ENCODE results near the gene CARNS1. TPM values are rescaled to one million over a fixed set of nuclear protein-coding genes. Genes with fewer than 3 reads are reported as not detected.

The CARNS1 gene
- total RNA-seq, 1 donor from 2014 or later = 2.7 TPM

DNA sequence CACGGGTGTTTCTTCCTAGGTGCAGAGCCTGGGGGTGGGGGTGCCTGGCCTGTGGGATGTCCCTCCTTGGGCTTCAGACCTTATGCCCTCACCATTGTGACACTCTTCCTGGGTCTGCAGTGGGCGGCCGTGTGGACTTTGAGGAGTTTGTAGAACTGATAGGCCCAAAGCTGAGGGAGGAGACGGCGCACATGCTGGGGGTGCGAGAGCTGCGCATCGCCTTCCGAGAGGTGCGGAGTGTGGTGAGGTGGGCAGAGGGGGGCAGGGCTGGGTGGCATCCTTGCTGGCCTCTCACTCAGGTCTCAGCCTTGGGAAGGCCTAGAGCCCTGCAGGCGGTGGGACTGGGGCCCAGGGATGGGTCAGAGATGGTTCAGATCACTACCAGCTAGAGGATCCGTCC is 42.0 kb downstream of the CARNS1 start:
- no peak for DNase-seq
- Histone ChIP-seq H3K4me3 (no peak overlapping the region), H3K27ac (no peak overlapping the region), H3K9me3 (no peaks in the 10 kb centered on the region), H3K4me1 (no peaks in the 10 kb centered on the region), H3K27me3 (no peaks in the 10 kb centered on the region), H3K36me3 (no peaks in the 10 kb centered on the region)
- ATAC-seq = no peak
- intact Hi-C loops (cut with DNase I) = no loop called here
- TF ChIP-seq, protein P1, sequence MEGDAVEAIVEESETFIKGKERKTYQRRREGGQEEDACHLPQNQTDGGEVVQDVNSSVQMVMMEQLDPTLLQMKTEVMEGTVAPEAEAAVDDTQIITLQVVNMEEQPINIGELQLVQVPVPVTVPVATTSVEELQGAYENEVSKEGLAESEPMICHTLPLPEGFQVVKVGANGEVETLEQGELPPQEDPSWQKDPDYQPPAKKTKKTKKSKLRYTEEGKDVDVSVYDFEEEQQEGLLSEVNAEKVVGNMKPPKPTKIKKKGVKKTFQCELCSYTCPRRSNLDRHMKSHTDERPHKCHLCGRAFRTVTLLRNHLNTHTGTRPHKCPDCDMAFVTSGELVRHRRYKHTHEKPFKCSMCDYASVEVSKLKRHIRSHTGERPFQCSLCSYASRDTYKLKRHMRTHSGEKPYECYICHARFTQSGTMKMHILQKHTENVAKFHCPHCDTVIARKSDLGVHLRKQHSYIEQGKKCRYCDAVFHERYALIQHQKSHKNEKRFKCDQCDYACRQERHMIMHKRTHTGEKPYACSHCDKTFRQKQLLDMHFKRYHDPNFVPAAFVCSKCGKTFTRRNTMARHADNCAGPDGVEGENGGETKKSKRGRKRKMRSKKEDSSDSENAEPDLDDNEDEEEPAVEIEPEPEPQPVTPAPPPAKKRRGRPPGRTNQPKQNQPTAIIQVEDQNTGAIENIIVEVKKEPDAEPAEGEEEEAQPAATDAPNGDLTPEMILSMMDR (IDR thresholded peaks at IDR 0.05) = no peak

DNA sequence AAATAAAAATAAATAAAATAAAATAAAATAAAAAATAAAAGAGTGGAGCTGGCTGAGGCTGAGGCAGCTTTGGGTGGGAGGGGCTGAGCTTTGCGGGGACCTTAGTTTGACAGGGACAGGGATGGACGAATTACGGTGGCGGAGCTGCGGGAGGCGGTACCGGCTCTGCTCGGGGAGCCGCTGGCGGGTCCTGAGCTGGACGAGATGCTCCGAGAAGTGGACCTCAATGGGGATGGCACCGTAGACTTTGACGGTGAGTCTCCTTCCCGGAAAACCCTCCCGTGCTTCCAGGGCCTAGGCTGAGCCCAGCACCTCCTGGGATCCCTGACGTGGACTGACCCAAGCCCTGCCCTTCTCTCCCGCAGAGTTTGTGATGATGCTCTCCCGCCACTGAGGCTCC is 42.8 kb downstream of the CARNS1 start:
- H3K27me3 ChIP-seq = no peaks in the 10 kb centered on the region
- ATAC-seq (no peak), DNase-seq (no peak)
- TF ChIP-seq, protein P1 (IDR thresholded peaks at IDR 0.05) = no peak
- H3K4me3 ChIP-seq = no peak overlapping the region
- intact Hi-C loops (cut with DNase I) = no loop called here
- no peaks in the 10 kb centered on the region for H3K36me3 ChIP-seq
- no peak overlapping the region for H3K27ac ChIP-seq
- no peaks in the 10 kb centered on the region for H3K4me1 ChIP-seq
- no peaks in the 10 kb centered on the region for H3K9me3 ChIP-seq

DNA sequence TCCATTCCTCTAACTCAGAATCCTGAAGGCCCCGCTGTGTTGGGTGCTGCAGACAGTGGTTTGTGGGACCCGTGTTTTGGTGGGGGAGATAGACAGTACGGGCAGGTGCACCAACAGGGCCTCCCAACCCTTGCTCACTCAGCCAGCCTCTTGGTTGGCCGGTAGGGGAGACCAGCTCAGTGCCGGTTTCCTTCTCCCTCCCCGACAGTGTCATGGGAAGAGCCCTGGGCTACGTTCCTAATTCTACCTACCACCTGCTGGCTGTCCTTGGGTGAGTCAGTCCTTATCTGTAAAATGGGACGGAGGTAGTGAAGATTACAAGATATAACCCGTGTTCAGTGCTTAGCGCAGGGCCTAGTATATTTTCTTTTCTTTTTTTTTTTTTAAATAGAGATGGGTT is 47.7 kb downstream of the CARNS1 start:
- TF ChIP-seq, protein P1 (IDR thresholded peaks at IDR 0.05) = no peak
- Histone ChIP-seq H3K4me3 (no peak overlapping the region), H3K27ac (no peak overlapping the region), H3K9me3 (no peaks in the 10 kb centered on the region), H3K4me1 (peaks cover 20% of the 10 kb centered on the region), H3K27me3 (no peaks in the 10 kb centered on the region), H3K36me3 (no peaks in the 10 kb centered on the region)
- ATAC-seq (no peak), DNase-seq (no peak)
- intact Hi-C loops (cut with DNase I) = no loop called here

DNA sequence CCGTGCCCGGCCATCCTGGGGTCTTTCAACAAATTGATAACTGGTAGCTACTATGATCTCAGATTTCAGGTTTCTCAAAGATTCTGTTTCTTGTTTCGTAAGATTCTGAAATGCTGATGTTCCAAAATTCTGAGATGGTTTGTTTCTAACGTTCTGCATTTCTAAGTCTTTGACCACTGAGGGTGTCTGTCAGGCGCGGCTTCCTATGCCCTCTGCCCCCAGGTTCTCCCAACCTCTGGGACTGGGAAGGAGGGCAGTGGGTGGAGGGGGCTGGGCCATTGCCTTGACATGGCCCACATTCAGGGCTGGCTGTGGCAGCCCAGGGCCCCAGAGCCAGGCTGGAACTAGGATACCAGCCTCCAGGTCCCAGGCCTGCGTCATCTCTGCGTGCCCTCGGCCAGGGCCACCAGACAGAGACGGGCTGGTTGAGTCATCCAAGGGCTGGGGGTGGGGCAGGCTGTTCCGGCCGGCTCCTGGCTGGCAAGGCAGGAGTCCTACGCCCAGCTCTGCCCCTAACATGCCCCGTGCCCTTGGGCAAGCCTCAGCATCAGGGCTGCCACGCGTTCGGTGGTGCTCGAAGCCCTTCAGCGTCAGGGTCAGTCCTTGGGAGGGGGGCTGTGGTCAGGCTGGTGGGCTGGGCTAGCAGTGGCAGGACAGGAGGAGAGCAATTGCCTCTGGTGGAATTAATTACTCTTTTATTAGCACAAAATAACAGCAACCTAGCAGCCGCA is 48.4 kb downstream of the CARNS1 start:
- intact Hi-C loops (cut with DNase I) = no loop called here
- ATAC-seq (peak; percentile 70), DNase-seq (peak; percentile 88)
- Histone ChIP-seq H3K36me3 (no peaks in the 10 kb centered on the region), H3K4me3 (peak overlapping the region; percentile 73), H3K9me3 (no peaks in the 10 kb centered on the region), H3K27ac (peak overlapping the region; percentile 92), H3K4me1 (peaks cover 22% of the 10 kb centered on the region), H3K27me3 (no peaks in the 10 kb centered on the region)
- TF ChIP-seq, protein P1 (IDR thresholded peaks at IDR 0.05) = no peak

DNA sequence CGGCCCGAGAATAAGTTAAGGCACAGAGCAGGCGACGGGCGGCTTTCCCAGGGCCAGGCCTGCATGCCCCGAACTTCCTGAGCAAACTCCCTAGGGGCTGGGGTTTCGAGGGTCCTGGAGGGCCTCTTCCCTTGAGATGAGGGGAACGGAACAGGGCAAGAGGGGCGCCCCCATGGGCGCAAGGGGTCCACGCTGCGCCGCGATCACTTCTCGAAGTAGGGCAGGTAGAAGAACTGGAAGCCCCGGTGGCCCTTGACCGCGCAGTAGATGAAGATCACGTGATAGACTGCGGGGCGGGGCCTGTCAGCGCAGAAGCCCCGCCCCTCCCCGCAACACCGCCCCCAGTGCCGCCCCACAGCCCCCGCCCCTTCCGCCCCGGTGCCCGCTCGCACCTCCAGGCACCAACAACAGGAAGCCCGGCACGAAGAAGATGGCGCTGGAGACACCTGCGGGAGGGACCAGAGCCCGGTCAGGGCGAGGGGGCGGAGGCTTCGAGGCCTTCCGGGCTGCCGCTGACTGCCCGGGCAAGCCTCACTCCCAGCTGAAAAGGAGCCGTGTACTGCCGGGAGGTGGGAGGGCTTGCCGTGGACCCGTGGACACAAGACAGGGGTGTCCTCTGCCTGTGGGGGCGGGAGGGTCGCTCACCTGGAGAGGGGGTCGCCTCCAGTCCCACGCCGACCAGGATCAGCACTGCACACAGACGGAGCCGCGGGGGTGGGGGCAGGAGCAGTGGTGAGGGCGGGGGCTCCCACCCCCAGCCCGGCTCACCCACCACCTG is 49.1 kb downstream of the CARNS1 start:
- TF ChIP-seq, protein P1 (IDR thresholded peaks at IDR 0.05) = no peak
- DNase-seq = peak; percentile 96
- peak; percentile 85 for ATAC-seq
- Histone ChIP-seq H3K9me3 (no peaks in the 10 kb centered on the region), H3K4me1 (peaks cover 24% of the 10 kb centered on the region), H3K36me3 (no peaks in the 10 kb centered on the region), H3K27me3 (no peaks in the 10 kb centered on the region), H3K27ac (peak overlapping the region; percentile 92), H3K4me3 (peak overlapping the region; percentile 73)
- intact Hi-C loops (cut with DNase I) = no loop called here
